ENCODE results near the gene WT1.
"Not testable (repeated sequence)": the region's sequence is repeated elsewhere in the genome, so short reads cannot be mapped to it uniquely, and the experiment has no call there.

WT1 gene

GRCh38 chr11:32391956-32392553 is 43.3 kb downstream of the WT1 start:
- DNase-seq (ENCODE audit: low read depth): peak; percentile 38
- H3K4me3 ChIP-seq (ENCODE audit: low read depth, low read length): no peak overlapping the region

GRCh38 chr11:32391479-32391878 is 43.9 kb downstream of the WT1 start:
- H3K4me3 ChIP-seq (ENCODE audit: low read depth, low read length): no peak overlapping the region
- no peak for DNase-seq (ENCODE audit: low read depth)

GRCh38 chr11:32390712-32391111 is 44.6 kb downstream of the WT1 start:
- no peak overlapping the region for H3K4me3 ChIP-seq (ENCODE audit: low read depth, low read length)
- DNase-seq (ENCODE audit: low read depth): no peak

- H3K4me3 ChIP-seq (ENCODE audit: low read depth, low read length): no peak overlapping the region
- no peak for DNase-seq (ENCODE audit: low read depth)
These were observed 46.2 kb downstream of the WT1 start for GRCh38 chr11:32388871-32389770.

- no peak for DNase-seq (ENCODE audit: low read depth)
- H3K4me3 ChIP-seq (ENCODE audit: low read depth, low read length): no peak overlapping the region
These were observed 47.0 kb downstream of the WT1 start for GRCh38 chr11:32388365-32388764.

- H3K4me3 ChIP-seq (ENCODE audit: low read depth, low read length): no peak overlapping the region
- no peak for DNase-seq (ENCODE audit: low read depth)
These were observed 47.9 kb downstream of the WT1 start for GRCh38 chr11:32387411-32387810.

GRCh38 chr11:32386770-32387377 is 48.5 kb downstream of the WT1 start:
- no peak overlapping the region for H3K4me3 ChIP-seq (ENCODE audit: low read depth, low read length)
- no peak for DNase-seq (ENCODE audit: low read depth)

- DNase-seq (ENCODE audit: low read depth): no peak
- H3K4me3 ChIP-seq (ENCODE audit: low read depth, low read length): no peak overlapping the region
These were observed 49.3 kb downstream of the WT1 start for GRCh38 chr11:32385998-32386397.

- DNase-seq (ENCODE audit: low read depth): no peak
- no peak overlapping the region for H3K4me3 ChIP-seq (ENCODE audit: low read depth, low read length)
These were observed 52.8 kb downstream of the WT1 start for GRCh38 chr11:32382339-32383049.

- no peak for DNase-seq (ENCODE audit: low read depth)
- no peak overlapping the region for H3K4me3 ChIP-seq (ENCODE audit: low read depth, low read length)
These were observed 54.2 kb downstream of the WT1 start for GRCh38 chr11:32381179-32381578.

GRCh38 chr11:32379719-32380118 is 55.6 kb downstream of the WT1 start:
- no peak overlapping the region for H3K4me3 ChIP-seq (ENCODE audit: low read depth, low read length)
- DNase-seq (ENCODE audit: low read depth): no peak

- no peak overlapping the region for H3K4me3 ChIP-seq (ENCODE audit: low read depth, low read length)
- no peak for DNase-seq (ENCODE audit: low read depth)
These were observed 59.5 kb downstream of the WT1 start for GRCh38 chr11:32375826-32376225.

- no peak for DNase-seq (ENCODE audit: low read depth)
- H3K4me3 ChIP-seq (ENCODE audit: low read depth, low read length): no peak overlapping the region
These were observed 61.1 kb downstream of the WT1 start for GRCh38 chr11:32374261-32374711.

- H3K4me3 ChIP-seq (ENCODE audit: low read depth, low read length); DNase-seq (ENCODE audit: low read depth): not testable (repeated sequence)
These were observed 65.4 kb downstream of the WT1 start for GRCh38 chr11:32369987-32370386.

GRCh38 chr11:32366666-32367065 is 68.7 kb downstream of the WT1 start:
- DNase-seq (ENCODE audit: low read depth): no peak
- H3K4me3 ChIP-seq (ENCODE audit: low read depth, low read length): no peak overlapping the region

- no peak for DNase-seq (ENCODE audit: low read depth)
- H3K4me3 ChIP-seq (ENCODE audit: low read depth, low read length): no peak overlapping the region
These were observed 70.1 kb downstream of the WT1 start for GRCh38 chr11:32365192-32365591.

- H3K4me3 ChIP-seq (ENCODE audit: low read depth, low read length): no peak overlapping the region
- no peak for DNase-seq (ENCODE audit: low read depth)
These were observed 76.6 kb downstream of the WT1 start for GRCh38 chr11:32358729-32359128.

- DNase-seq (ENCODE audit: low read depth): no peak
These were observed 81.5 kb downstream of the WT1 start for GRCh38 chr11:32353884-32354283.

GRCh38 chr11:32348502-32348901 is 86.8 kb downstream of the WT1 start:
- no peak overlapping the region for H3K4me3 ChIP-seq (ENCODE audit: low read depth, low read length)
- no peak for DNase-seq (ENCODE audit: low read depth)

More at GRCh38 chr11:32353884-32354283, 81.5 kb downstream of the WT1 start:
- no peak overlapping the region for H3K4me3 ChIP-seq (ENCODE audit: low read depth, low read length)

- no peak for DNase-seq (ENCODE audit: low read depth)
- H3K4me3 ChIP-seq (ENCODE audit: low read depth, low read length): no peak overlapping the region
These were observed 90.4 kb downstream of the WT1 start for GRCh38 chr11:32344946-32345345.
